GM12878 (cell line): ENCODE measurements around the gene FIZ1.

ENCODE experiments used
- E2F4 ChIP-seq: IDR thresholded peaks from 2 replicates; pipeline ENCODE4 v1.6.1; 2012; ENCODE audit warnings: low read depth, low read length, improper control_type of control experiment
- EZH2 ChIP-seq: IDR thresholded peaks from 2 replicates; pipeline ENCODE4 v1.6.1; 2012; ENCODE audit warnings: low read depth, mild to moderate bottlenecking, control low read depth, inconsistent platforms, low read length, borderline replicate concordance; ENCODE audit not compliant: control insufficient read depth
- SIX5 ChIP-seq: IDR thresholded peaks from 2 replicates; pipeline ENCODE4 v1.6.1; 2011; ENCODE audit warnings: mild to moderate bottlenecking, low read depth, low read length, moderate library complexity; ENCODE audit not compliant: severe bottlenecking
- USF2 ChIP-seq: IDR thresholded peaks from 2 replicates; pipeline ENCODE4 v1.6.1; 2011; ENCODE audit warnings: low read depth, low read length, improper control_type of control experiment, borderline replicate concordance
- ZNF384 ChIP-seq: IDR thresholded peaks from 2 replicates; pipeline ENCODE4 v1.6.1; 2012; ENCODE audit warnings: low read depth, mild to moderate bottlenecking, low read length, improper control_type of control experiment, borderline replicate concordance

GRCh38 chr19:55640577-55641425 is 41.5 kb upstream of the FIZ1 start, which contains the start of gene ZNF580:
- TF ChIP-seq ZNF384 (no peak), E2F4 (no peak), USF2 (no peak), EZH2 (no peak), SIX5 (peak; percentile 39)
